ENCODE results near the gene CHAD.
"Not testable (repeated sequence)": the region's sequence is repeated elsewhere in the genome, so short reads cannot be mapped to it uniquely, and the experiment has no call there.

The CHAD gene

GRCh38 chr17:50424246-50424995 lies 44.3 kb downstream of the CHAD start:
- no peak for DNase-seq
- intact Hi-C loops (cut with DNase I), result no loop called here

- intact Hi-C loops (cut with DNase I), result no loop called here
- DNase-seq, result no peak
These were observed 45.0 kb downstream of the CHAD start for GRCh38 chr17:50423553-50424159.

GRCh38 chr17:50422738-50423137 lies 45.9 kb downstream of the CHAD start:
- intact Hi-C loops (cut with DNase I), result no loop called here
- DNase-seq, result no peak

GRCh38 chr17:50421308-50422051 lies 47.2 kb downstream of the CHAD start:
- no peak for DNase-seq
- intact Hi-C loops (cut with DNase I), result no loop called here

- intact Hi-C loops (cut with DNase I), result no loop called here
- no peak for DNase-seq
These were observed 48.1 kb downstream of the CHAD start for GRCh38 chr17:50420419-50421112.

- intact Hi-C loops (cut with DNase I); DNase-seq: not testable (repeated sequence)
These were observed 49.1 kb downstream of the CHAD start for GRCh38 chr17:50419577-50419976.

- no peak for DNase-seq
- intact Hi-C loops (cut with DNase I), result no loop called here
These were observed 53.9 kb downstream of the CHAD start for GRCh38 chr17:50414808-50415207.
